Astrocyte of the cerebellum (primary cell): ENCODE data around the gene TNK1.
"Not testable (repeated sequence)": the region's sequence is repeated elsewhere in the genome, so short reads cannot be mapped to it uniquely, and the experiment has no call there.

Experiments used
- DNase-seq: peaks from one replicate; pipeline ENCODE4 v3.0.0-alpha.2; 2011; ENCODE audit warnings: low read depth
- H3K4me3 ChIP-seq: 2 replicates; pipeline ENCODE4 v1.5.1; 2011; ENCODE audit warnings: mild to moderate bottlenecking, low read depth, low read length, moderate library complexity
- CTCF ChIP-seq: IDR thresholded peaks from 2 replicates; pipeline ENCODE4 v1.5.1; 2012; ENCODE audit warnings: low read length, low read depth, moderate library complexity, mild to moderate bottlenecking; ENCODE audit errors: missing control alignments
- in situ Hi-C: cut with HindIII; loops from 2 replicates; pipeline ENCODE4 v1.10.0; 2017; ENCODE audit warnings: low sequenced_read_pairs

Gene TNK1

GRCh38 chr17:7367918-7368598 lies 12.8 kb upstream of the TNK1 start:
- no peak for DNase-seq
- no peak overlapping the region for H3K4me3 ChIP-seq
- TF ChIP-seq CTCF, result no peak
- in situ Hi-C loops, result no loop called here

- in situ Hi-C loops, H3K4me3 ChIP-seq: not testable (repeated sequence)
These were observed 12.3 kb upstream of the TNK1 start for GRCh38 chr17:7368599-7368994.

DNA sequence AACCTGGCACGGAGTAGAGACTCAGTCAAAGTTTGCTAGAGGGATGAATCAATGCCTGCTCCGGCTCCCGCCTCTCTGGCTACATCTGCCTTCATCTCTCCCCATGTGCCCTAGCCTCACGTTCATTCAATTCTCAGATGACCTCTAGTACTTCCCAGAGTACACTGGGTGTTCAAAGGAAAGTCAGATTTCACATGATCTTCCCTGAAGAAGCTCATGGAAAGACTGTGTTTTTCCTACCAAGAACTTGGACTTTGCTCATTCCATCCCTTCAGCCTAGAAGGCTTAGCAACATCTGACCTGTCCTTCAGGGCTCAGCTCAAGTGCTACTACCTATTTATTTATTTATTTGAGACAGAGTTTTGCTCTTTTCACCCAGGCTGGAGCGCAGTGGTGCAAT lies 11.1 kb upstream of the TNK1 start:
- no peak overlapping the region for H3K4me3 ChIP-seq
- in situ Hi-C loops, result no loop called here
- no peak for TF ChIP-seq CTCF
- no peak for DNase-seq

More at GRCh38 chr17:7368599-7368994, 12.3 kb upstream of the TNK1 start:
- DNase-seq, result not testable (repeated sequence)

DNA sequence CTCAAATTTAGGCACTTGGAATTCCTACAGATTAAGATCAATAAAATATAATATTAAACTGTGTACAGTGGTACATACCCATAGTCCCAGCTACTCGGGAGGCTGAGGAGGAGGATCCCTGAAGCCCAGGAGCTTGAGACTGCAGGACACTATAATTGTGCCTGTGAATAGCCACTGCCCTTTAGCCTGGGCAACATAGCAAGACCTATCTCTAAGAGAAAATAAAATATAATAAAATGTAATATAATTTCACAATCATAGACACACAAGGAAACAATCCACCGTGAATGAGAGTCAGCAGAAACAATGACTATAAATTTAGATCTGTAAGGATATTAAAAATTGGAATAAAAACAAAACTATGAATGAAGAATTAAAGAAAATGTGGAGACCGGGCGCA lies 10.0 kb upstream of the TNK1 start:
- no peak for TF ChIP-seq CTCF
- in situ Hi-C loops, result no loop called here
- DNase-seq, result no peak
- no peak overlapping the region for H3K4me3 ChIP-seq

GRCh38 chr17:7374353-7374752 lies 6.5 kb upstream of the TNK1 start:
- no peak for TF ChIP-seq CTCF
- in situ Hi-C loops, result no loop called here
- no peak for DNase-seq
- no peak overlapping the region for H3K4me3 ChIP-seq

GRCh38 chr17:7379134-7379533 lies 1.8 kb upstream of the TNK1 start:
- DNase-seq, result no peak
- TF ChIP-seq CTCF, result no peak
- H3K4me3 ChIP-seq, result no peak overlapping the region
- in situ Hi-C loops, result no loop called here

DNA sequence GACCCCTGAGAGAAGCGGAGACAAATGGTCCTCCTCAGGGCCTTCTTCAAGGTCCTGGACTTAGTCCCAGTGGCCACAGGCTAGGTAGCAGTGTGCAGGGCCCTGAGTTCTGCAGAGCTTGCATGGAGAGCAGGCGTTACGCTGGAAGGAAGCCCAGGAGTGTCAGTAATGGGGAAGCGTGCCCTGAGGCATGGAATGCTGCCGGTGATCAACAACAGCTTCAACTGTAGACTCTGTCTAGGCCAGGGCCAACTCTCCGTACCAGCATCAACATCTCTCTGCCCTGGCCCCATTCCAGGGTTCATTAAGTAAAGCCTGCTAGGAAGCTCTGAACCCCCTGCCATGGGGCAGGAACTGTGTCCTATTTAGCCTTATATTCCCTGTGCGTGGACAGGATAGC lies 568 bp upstream of the TNK1 start:
- DNase-seq, result no peak
- in situ Hi-C loops, result no loop called here
- no peak overlapping the region for H3K4me3 ChIP-seq
- no peak for TF ChIP-seq CTCF
